Inflammatory macrophage treated with lipopolysaccharide for 4 hours (primary cell): ENCODE measurements around the gene C17orf78.
A peak's percentile ranks its signal among the peaks of the same experiment; 100 is the strongest.

Experiments used
- DNase-seq: peaks from one replicate; pipeline ENCODE4 v3.0.0-alpha.2; 2020

C17orf78 gene

DNA sequence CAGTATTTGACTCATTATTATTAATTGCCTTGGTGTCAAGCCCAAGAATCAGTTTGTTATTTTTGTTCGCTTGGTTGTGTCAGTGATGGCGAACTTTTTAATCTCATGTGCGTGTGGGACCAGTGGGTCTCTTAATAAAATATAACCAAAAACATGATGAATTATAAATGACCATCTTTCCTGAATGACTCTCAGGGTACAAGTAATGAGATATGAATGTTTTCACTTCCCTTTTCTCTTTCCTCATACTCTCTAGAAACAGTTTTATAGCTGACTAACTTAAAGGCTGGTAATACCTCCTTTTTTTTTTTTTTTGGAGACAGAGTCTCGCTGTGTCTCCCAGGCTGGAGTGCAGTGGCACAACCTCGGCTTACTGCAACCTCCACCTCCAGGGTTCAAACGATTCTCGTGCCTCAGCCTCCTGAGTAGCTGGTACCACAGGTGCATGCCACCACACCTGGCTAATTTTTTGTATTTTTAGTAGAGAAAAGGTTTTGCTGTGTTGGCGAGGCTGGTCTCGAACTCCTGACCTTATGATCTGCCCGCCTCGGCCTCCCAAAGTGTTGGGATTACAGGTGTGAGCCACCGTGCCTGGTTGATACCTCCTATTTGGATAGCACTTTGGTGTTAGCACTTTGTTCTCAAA is 65.7 kb downstream of the C17orf78 start:
- peak; percentile 59 for DNase-seq
